BJ (cell line): Measurements from ENCODE around the gene ANP32A. TPM values are rescaled to one million over a fixed set of nuclear protein-coding genes. Genes with fewer than 3 reads are reported as not detected.
A peak's percentile ranks its signal among the peaks of the same experiment; 100 is the strongest.

ENCODE experiments used
- CTCF ChIA-PET: fragments of 350-600 bp; formaldehyde crosslinking; extraction: SDS; loops from one replicate; lab custom pipeline; 2021; ENCODE audit warnings: antibody characterized with exemption, inconsistent platforms; lab: Yijun Ruan, JAX
- POLR2A ChIA-PET: fragments of 300-600 bp; sonication (Branson Sonifier 250); formaldehyde crosslinking; extraction: SDS; loops from one replicate; lab custom pipeline; 2021; ENCODE audit warnings: antibody characterized with exemption; lab: Charles Lee
- DNase-seq: peaks from one replicate; pipeline ENCODE4 v3.0.0-alpha.2; 2011; ENCODE audit warnings: low read depth
- H3K27me3 ChIP-seq: 2 replicates; pipeline ENCODE4 v1.6.0; 2011; ENCODE audit warnings: low read length; ENCODE audit not compliant: control insufficient read depth, insufficient read depth
- H3K36me3 ChIP-seq: 2 replicates; pipeline ENCODE4 v1.5.1; 2011; ENCODE audit warnings: low read length; ENCODE audit not compliant: control insufficient read depth, insufficient read depth
- H3K4me3 ChIP-seq: 2 replicates; pipeline ENCODE4 v1.5.1; 2011; ENCODE audit warnings: low read depth, mild to moderate bottlenecking, control low read depth, low read length
- polyA plus RNA-seq: library from polyadenylated mRNA; depleted of rRNA; stranded (reverse); fragments of >200 nt; gene quantifications from 2 replicates; pipeline ENCODE4 v1.2.3, GENCODE V29; 2011
- TF ChIP-seq, protein P1 (sequence below): IDR thresholded peaks from 2 replicates; pipeline ENCODE4 v1.5.1; 2011; ENCODE audit warnings: low read depth, mild to moderate bottlenecking, control low read depth, inconsistent platforms, low read length, moderate library complexity; ENCODE audit not compliant: insufficient read depth

ANP32A gene
- polyA plus RNA-seq, 1 experiment = 36.2 TPM

DNA sequence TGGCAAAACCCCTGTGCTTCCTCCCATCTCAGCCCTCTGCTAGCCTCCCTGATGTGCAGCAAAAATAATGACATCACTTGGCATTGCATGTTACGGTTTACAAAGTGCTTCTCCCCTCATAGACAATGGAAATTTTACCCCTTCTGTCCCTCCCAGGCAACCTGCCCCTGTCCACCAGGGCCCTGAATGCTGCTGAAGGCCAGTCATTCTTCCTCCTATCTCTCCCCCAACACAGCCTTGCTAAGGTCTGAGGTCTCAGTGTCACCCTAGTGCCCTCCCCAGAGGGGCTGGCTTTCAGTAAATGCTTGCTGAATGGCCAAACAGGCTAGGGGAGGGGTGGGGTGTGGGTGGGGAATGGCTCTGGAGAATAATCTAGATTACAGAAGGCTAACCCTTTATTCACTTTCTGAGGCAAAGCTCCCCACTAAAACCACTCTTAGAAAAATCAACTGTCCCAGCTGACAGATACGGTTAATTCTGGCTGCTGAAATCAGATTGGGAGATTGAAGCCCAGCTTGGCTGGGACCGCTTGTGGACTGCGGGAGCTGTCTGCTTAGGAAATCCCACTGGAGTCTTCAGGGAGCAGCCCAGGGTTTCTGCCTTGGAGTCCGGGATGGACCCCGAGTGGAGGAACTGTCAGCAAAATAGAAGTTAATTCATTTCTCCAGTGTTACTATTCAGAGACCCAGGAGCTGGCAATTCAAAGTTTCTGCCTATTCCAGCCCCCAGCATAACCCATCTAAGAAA is 22.9 kb downstream of the ANP32A start:
- ChIA-PET CTCF (interaction anchor here (1.0 kb wide), 1 partner anchor 78 kb away, joined by 3 read pairs; no protein-coding TSS in a partner anchor), POLR2A (interaction anchor here (0.6 kb wide), 1 partner anchor 30 kb away, joined by 3 read pairs; no protein-coding TSS in a partner anchor)
- DNase-seq = no peak
- TF ChIP-seq, protein P1, sequence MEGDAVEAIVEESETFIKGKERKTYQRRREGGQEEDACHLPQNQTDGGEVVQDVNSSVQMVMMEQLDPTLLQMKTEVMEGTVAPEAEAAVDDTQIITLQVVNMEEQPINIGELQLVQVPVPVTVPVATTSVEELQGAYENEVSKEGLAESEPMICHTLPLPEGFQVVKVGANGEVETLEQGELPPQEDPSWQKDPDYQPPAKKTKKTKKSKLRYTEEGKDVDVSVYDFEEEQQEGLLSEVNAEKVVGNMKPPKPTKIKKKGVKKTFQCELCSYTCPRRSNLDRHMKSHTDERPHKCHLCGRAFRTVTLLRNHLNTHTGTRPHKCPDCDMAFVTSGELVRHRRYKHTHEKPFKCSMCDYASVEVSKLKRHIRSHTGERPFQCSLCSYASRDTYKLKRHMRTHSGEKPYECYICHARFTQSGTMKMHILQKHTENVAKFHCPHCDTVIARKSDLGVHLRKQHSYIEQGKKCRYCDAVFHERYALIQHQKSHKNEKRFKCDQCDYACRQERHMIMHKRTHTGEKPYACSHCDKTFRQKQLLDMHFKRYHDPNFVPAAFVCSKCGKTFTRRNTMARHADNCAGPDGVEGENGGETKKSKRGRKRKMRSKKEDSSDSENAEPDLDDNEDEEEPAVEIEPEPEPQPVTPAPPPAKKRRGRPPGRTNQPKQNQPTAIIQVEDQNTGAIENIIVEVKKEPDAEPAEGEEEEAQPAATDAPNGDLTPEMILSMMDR = no peak
- Histone ChIP-seq H3K27me3 (no peaks in the 10 kb centered on the region), H3K36me3 (peaks cover 3% of the 10 kb centered on the region), H3K4me3 (no peak overlapping the region)

DNA sequence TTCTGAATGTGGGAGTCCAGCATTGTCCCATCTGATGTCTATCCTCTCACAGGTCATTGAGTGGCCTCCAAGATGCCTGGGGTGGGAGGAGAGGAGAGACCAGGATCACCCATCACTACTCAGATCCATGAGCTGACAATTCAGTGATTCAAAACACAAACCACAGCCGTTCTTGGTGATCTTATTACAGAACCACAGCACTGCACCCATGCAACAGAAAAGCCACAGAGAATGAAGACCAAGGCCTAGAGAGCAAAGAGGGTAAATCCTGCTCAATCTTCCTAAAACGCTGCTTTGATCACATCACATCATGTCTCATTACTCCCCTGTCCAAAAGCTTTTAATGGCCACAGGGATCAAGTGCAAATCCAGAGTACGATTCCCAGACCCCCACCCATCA is 23.5 kb downstream of the ANP32A start:
- CTCF ChIA-PET = no interaction called here
- H3K27me3 ChIP-seq = no peaks in the 10 kb centered on the region
- no peak overlapping the region for H3K4me3 ChIP-seq
- DNase-seq = no peak
- POLR2A ChIA-PET = interaction anchor here (0.6 kb wide), 1 partner anchor 29 kb away, joined by 3 read pairs; no protein-coding TSS in a partner anchor
- TF ChIP-seq, protein P1 = no peak
- H3K36me3 ChIP-seq = peaks cover 3% of the 10 kb centered on the region

DNA sequence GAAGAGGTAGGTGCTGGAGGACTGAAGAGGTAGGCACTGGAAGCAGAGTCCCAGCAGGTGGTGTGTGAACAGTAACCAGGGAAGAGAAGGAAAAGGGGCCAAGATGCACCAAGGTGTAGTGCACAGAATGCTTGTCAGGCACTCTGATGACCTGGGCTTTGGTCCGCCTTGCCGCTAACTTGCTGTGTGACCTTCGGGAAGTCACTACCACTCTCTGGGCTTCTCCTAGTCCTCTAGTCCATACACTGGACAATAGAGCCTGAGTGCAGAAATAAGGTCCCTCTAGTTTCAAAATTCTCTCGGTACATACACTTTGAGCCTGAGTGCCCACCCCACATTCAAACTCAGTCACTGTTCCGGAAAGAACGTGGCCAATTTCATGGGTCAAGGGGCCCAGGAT is 24.1 kb downstream of the ANP32A start:
- H3K4me3 ChIP-seq = no peak overlapping the region
- no peak for DNase-seq
- no peaks in the 10 kb centered on the region for H3K27me3 ChIP-seq
- TF ChIP-seq, protein P1 = no peak
- POLR2A ChIA-PET = no interaction called here
- CTCF ChIA-PET = no interaction called here
- peaks cover 3% of the 10 kb centered on the region for H3K36me3 ChIP-seq

DNA sequence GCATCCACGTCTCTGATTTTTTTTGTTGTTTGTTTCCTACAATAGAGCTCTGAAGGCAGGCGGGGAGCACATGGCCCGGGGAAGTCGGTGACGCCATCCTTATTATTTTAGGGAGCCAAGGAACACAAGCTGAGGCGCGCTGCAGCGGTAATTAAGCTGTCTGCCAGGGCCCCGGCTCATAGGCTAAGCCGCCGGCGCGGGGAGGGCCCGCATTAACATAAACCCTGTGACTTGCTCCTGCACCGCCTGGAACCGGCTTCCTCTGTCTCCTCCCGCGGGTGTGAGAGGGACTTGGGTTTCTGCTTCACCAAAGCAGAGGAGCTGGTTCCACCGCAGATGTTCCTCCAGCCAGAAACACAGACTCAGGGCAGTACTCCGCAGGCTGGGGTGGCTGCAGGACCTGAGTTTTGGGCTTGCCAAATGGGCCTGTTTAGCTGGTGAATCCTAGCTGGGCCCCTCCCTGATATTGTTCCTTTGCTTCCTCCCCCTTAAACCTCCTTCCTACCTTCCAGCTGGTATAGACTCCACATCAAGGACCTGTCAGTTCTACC is 25.3 kb downstream of the ANP32A start:
- POLR2A ChIA-PET = interaction anchor here (0.5 kb wide), 1 partner anchor 1191 kb away, joined by 3 read pairs; no protein-coding TSS in a partner anchor
- Histone ChIP-seq H3K27me3 (no peaks in the 10 kb centered on the region), H3K4me3 (no peak overlapping the region), H3K36me3 (peaks cover 3% of the 10 kb centered on the region)
- TF ChIP-seq, protein P1 = no peak
- DNase-seq = peak; percentile 37
- CTCF ChIA-PET = interaction anchor here (0.7 to 3.1 kb wide), 5 partner anchors 9 to 129 kb away, joined by 3 to 19 read pairs (median 5); no protein-coding TSS in a partner anchor

DNA sequence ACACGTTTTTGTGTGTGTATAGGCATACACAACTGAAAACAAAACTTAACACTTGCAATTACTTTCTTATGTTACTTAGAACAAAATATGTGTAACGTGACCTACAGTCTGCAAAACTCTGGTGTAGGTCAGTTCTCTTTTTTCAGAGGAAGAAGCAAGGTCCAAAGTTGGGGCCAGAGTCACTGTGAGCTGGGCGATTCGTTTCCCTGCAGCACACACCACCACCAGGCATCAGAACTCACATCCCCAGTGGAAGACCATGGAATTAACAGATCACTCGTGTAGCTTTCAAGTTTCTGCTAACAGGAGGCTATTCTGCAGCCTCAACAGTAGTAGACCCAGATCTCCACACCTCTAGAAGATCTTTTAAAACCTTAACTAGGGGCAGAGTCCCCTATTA is 25.8 kb downstream of the ANP32A start:
- CTCF ChIA-PET = interaction anchor here (0.7 to 3.1 kb wide), 6 partner anchors 10 to 129 kb away, joined by 3 to 19 read pairs (median 4); no protein-coding TSS in a partner anchor
- DNase-seq = no peak
- Histone ChIP-seq H3K4me3 (no peak overlapping the region), H3K27me3 (no peaks in the 10 kb centered on the region), H3K36me3 (peaks cover 3% of the 10 kb centered on the region)
- TF ChIP-seq, protein P1 = 0 out of 2 replicates have a peak, but pooled peaks have one; percentile 4
- POLR2A ChIA-PET = no interaction called here
